Esophagus squamous epithelium (tissue), 5 donors: Measurements from ENCODE around the gene JAZF1. TPM values are rescaled to one million over a fixed set of nuclear protein-coding genes. Genes with fewer than 3 reads are reported as not detected.

ENCODE experiments used
- DNase-seq: peaks from one replicate; lab custom pipeline; 2025; lab: John Stamatoyannopoulos, UW
- H3K27ac ChIP-seq, 4 donors: fragments of 200-600 bp; sonication (generic); one replicate each; pipeline ENCODE4 v1.5.1; 2016 to 2019; ENCODE audit warnings: mild to moderate bottlenecking in 1 of 4
- H3K27me3 ChIP-seq, 4 donors: fragments of 200-600 bp; sonication (generic); 1 replicate in 3 of 4; 2 replicates in 1 of 4; pipeline versions ENCODE4 v1.5.1 to v1.6.0; 2017 to 2021; ENCODE audit warnings: antibody characterized with exemption in 1 of 4
- H3K36me3 ChIP-seq, 3 donors: fragments of 200-600 bp; sonication (generic); one replicate each; pipeline ENCODE4 v1.5.1; 2016 to 2019
- H3K4me1 ChIP-seq, 3 donors: fragments of 200-600 bp; sonication (generic); one replicate each; pipeline ENCODE4 v1.5.1; 2017 to 2019
- H3K4me3 ChIP-seq, 4 donors: fragments of 200-600 bp; sonication (generic); 1 replicate in 3 of 4; 2 replicates in 1 of 4; pipeline ENCODE4 v1.5.1; 2016 to 2019; ENCODE audit warnings: mild to moderate bottlenecking in 2 of 4, moderate library complexity in 1 of 4
- H3K9me3 ChIP-seq, 3 donors: fragments of 200-600 bp; sonication (generic); one replicate each; pipeline ENCODE4 v1.5.1; 2016 to 2019
- POLR2A ChIP-seq, 4 donors: fragments of 450-650 bp; IDR thresholded peaks; one replicate each; pipeline ENCODE4 v1.6.1; 2017; ENCODE audit warnings: antibody characterized with exemption in 4 of 4, mild to moderate bottlenecking in 4 of 4, moderate library complexity in 3 of 4
- WGBS, 2 donors: methylation state at CpG; one replicate each; pipeline ENCODE4 v1.1.5; 2018; 5-methylcytosine and 5-hydroxymethylcytosine counted together
- intact Hi-C: fragments of 100-400 bp; cut with DNase I; formaldehyde crosslinking; loops from one replicate; pipeline ENCODE4 v1.15.0; 2022
- total RNA-seq, 4 donors: library from RNA; depleted of rRNA; stranded (reverse); fragments of >200 nt; gene quantifications; one replicate each; pipeline ENCODE4 v1.1.0, GENCODE V29; 2016
- TF ChIP-seq, protein P1 (sequence below), 6 experiments: fragments of 450-650 bp in 4 of 6; fragments of 200-600 bp in 2 of 6; sonication (generic) in 2 of 6; IDR thresholded peaks; one replicate each; pipeline ENCODE4 v1.5.1; 2016 to 2019; ENCODE audit warnings: antibody characterized with exemption in 6 of 6, mild to moderate bottlenecking in 4 of 6, moderate library complexity in 4 of 6
- donor health status: DM: yes; HTN: yes; CAD: no.

JAZF1 gene
- total RNA-seq, 4 donors from 2014 or later: 1.3 to 8.6 (median 2.0) TPM

- H3K27ac ChIP-seq: no peak overlapping the region
- no peaks in the 10 kb centered on the region for H3K27me3 ChIP-seq
- no peak for TF ChIP-seq POLR2A (IDR thresholded peaks at IDR 0.05)
- TF ChIP-seq, protein P1, sequence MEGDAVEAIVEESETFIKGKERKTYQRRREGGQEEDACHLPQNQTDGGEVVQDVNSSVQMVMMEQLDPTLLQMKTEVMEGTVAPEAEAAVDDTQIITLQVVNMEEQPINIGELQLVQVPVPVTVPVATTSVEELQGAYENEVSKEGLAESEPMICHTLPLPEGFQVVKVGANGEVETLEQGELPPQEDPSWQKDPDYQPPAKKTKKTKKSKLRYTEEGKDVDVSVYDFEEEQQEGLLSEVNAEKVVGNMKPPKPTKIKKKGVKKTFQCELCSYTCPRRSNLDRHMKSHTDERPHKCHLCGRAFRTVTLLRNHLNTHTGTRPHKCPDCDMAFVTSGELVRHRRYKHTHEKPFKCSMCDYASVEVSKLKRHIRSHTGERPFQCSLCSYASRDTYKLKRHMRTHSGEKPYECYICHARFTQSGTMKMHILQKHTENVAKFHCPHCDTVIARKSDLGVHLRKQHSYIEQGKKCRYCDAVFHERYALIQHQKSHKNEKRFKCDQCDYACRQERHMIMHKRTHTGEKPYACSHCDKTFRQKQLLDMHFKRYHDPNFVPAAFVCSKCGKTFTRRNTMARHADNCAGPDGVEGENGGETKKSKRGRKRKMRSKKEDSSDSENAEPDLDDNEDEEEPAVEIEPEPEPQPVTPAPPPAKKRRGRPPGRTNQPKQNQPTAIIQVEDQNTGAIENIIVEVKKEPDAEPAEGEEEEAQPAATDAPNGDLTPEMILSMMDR (IDR thresholded peaks at IDR 0.05): no peak
- DNase-seq: no peak
- WGBS, 2 donors: 73 to 78% methylated on average over 3 of the region's 3 CpGs
- intact Hi-C loops: no loop called here
- H3K4me1 ChIP-seq: no peaks in the 10 kb centered on the region
- H3K4me3 ChIP-seq: no peak overlapping the region
- H3K9me3 ChIP-seq: no peaks in the 10 kb centered on the region
- H3K36me3 ChIP-seq: no peaks in the 10 kb centered on the region
Observed at GRCh38 chr7:28055161-28055544, 125.4 kb downstream of the JAZF1 start.

DNA sequence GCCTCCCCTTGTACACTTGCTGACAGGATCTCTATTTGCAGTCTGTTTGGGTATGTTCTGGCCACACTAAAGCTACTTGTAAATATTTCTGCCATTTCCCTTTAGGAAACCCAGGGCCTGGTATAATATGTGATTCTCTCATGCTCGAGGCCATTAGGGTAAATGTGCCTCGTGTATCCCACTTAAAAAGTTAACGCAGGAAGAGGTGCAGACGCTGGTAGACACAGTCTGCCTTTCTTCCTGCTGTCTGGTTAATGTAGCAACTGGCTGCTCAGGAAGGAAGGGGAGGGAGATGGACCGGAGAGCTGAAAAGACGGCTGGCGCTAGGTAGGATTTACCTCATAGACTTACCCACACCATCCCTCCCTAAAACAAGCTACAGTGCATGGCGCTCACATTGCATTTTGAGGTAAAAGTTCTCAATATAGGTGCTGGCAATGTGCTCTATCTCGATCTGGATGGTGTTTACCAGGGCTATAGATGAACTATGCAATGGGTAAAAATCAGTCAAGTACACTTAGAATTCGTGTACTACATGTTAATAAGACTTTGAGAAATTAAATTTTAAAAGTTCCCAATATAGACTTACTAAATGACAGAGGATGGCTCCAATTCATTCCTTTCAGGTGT is 125.9 kb downstream of the JAZF1 start:
- DNase-seq: no peak
- H3K27ac ChIP-seq: no peak overlapping the region
- no peaks in the 10 kb centered on the region for H3K27me3 ChIP-seq
- intact Hi-C loops: no loop called here
- no peak overlapping the region for H3K4me3 ChIP-seq
- TF ChIP-seq POLR2A (IDR thresholded peaks at IDR 0.05): no peak
- TF ChIP-seq, protein P1 (IDR thresholded peaks at IDR 0.05): no peak
- no peaks in the 10 kb centered on the region for H3K9me3 ChIP-seq
- no peaks in the 10 kb centered on the region for H3K36me3 ChIP-seq
- H3K4me1 ChIP-seq: no peaks in the 10 kb centered on the region
- 69 to 77% methylated on average over 7 to 10 of the region's 10 CpGs for WGBS, 2 donors

- Histone ChIP-seq H3K4me1 (no peaks in the 10 kb centered on the region), H3K9me3 (no peaks in the 10 kb centered on the region), H3K4me3 (no peak overlapping the region), H3K27me3 (no peaks in the 10 kb centered on the region), H3K27ac (no peak overlapping the region), H3K36me3 (no peaks in the 10 kb centered on the region)
- intact Hi-C loops: no loop called here
- WGBS, 2 donors: 89 to 96% methylated on average over 3 of the region's 3 CpGs
- TF ChIP-seq, protein P1 (IDR thresholded peaks at IDR 0.05): no peak
- DNase-seq: no peak
Observed at GRCh38 chr7:28052933-28053332, 127.7 kb downstream of the JAZF1 start.

DNA sequence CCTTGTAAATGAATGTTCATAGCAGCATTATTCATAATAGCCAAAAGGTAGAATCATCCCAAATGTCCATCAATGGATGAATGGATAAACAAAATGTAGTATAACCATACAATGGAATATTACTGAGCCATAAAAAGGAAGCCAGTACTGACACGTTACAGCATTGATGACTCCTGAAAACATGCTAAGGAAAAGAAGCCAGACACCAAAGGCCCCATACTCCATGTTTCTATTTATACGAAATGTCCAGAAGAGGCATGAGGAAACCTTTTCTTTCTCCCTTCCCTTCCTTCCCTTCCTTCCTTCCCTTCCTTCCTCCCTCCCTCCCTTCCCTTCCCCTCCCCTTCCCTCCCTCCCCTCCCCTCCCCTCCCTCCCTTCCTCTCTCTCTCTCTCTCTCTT is 131.9 kb downstream of the JAZF1 start:
- H3K36me3 ChIP-seq: no peaks in the 10 kb centered on the region
- 91 to 94% methylated on average over 2 of the region's 2 CpGs for WGBS, 2 donors
- intact Hi-C loops: no loop called here
- no peaks in the 10 kb centered on the region for H3K9me3 ChIP-seq
- H3K27me3 ChIP-seq: no peaks in the 10 kb centered on the region
- no peak overlapping the region for H3K27ac ChIP-seq
- H3K4me3 ChIP-seq: no peak overlapping the region
- DNase-seq: no peak
- no peak for TF ChIP-seq POLR2A (IDR thresholded peaks at IDR 0.05)
- TF ChIP-seq, protein P1 (IDR thresholded peaks at IDR 0.05): no peak
- no peaks in the 10 kb centered on the region for H3K4me1 ChIP-seq

DNA sequence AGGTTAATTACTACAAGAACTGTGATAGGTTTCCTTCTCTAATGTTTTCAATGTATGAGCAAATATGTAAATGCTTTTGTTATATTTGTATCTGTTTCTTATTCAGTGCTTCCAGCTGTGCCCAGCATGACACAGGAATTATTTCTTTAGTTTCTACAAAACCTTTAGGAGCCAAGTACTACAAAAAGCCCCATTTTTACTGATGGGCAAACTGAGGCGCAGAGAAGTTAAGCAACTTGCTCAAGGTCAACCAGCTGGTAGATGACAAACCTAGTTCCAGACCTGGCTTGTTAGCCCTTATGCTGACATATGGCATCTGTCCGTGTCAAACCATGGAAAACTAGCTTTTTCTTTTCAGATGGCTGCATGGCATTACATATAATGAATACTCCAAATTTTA is 134.6 kb downstream of the JAZF1 start:
- Histone ChIP-seq H3K27me3 (no peaks in the 10 kb centered on the region), H3K9me3 (no peaks in the 10 kb centered on the region), H3K4me3 (no peak overlapping the region), H3K36me3 (no peaks in the 10 kb centered on the region), H3K27ac (no peak overlapping the region), H3K4me1 (no peaks in the 10 kb centered on the region)
- DNase-seq: no peak
- TF ChIP-seq, protein P1 (IDR thresholded peaks at IDR 0.05): no peak
- no peak for TF ChIP-seq POLR2A (IDR thresholded peaks at IDR 0.05)
- intact Hi-C loops: no loop called here
- WGBS, 2 donors: 92 to 100% methylated on average over 2 of the region's 2 CpGs
